NB4 (cell line): ENCODE data around the gene MAP2K7.

Experiments
- MYC ChIP-seq: IDR thresholded peaks from 2 replicates; pipeline ENCODE4 v1.6.1; 2011; ENCODE audit warnings: low read depth, low read length
- POLR2A ChIP-seq: IDR thresholded peaks from 2 replicates; pipeline ENCODE4 v1.6.1; 2011; ENCODE audit warnings: mild to moderate bottlenecking; ENCODE audit not compliant: insufficient read length; ENCODE audit errors: extremely low read depth
- TF ChIP-seq, protein P1 (sequence below): IDR thresholded peaks from one replicate; pipeline ENCODE4 v1.5.1; 2012; ENCODE audit warnings: low read depth, low read length

GRCh38 chr19:7914099-7914498, 10.4 kb downstream of the MAP2K7 start:
- TF ChIP-seq, protein P1, sequence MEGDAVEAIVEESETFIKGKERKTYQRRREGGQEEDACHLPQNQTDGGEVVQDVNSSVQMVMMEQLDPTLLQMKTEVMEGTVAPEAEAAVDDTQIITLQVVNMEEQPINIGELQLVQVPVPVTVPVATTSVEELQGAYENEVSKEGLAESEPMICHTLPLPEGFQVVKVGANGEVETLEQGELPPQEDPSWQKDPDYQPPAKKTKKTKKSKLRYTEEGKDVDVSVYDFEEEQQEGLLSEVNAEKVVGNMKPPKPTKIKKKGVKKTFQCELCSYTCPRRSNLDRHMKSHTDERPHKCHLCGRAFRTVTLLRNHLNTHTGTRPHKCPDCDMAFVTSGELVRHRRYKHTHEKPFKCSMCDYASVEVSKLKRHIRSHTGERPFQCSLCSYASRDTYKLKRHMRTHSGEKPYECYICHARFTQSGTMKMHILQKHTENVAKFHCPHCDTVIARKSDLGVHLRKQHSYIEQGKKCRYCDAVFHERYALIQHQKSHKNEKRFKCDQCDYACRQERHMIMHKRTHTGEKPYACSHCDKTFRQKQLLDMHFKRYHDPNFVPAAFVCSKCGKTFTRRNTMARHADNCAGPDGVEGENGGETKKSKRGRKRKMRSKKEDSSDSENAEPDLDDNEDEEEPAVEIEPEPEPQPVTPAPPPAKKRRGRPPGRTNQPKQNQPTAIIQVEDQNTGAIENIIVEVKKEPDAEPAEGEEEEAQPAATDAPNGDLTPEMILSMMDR = no peak
- TF ChIP-seq POLR2A = no peak
- TF ChIP-seq MYC = no peak
